Activated T-helper 17 cell treated with anti-CD3 and anti-CD28 coated beads, Interleukin-2, amount 50 U/mL, for 72 hours (primary cell): ENCODE data around the gene VPS9D1. TPM values are rescaled to one million over a fixed set of nuclear protein-coding genes. Genes with fewer than 3 reads are reported as not detected.
"Not testable (repeated sequence)": the region's sequence is repeated elsewhere in the genome, so short reads cannot be mapped to it uniquely, and the experiment has no call there.

Experiments
- ATAC-seq: fragments of 150-1000 bp; cut with Tn5 transposase; replicated peaks from 2 replicates; pipeline ENCODE4 v1.10.0; 2021; ENCODE audit warnings: mild to moderate bottlenecking, moderate library complexity
- H3K27ac Mint-ChIP-seq: one replicate; pipeline ENCODE4 v1.8.0; 2022; ENCODE audit warnings: mixed read lengths
- H3K27me3 Mint-ChIP-seq: one replicate; pipeline ENCODE4 v1.8.0; 2022; ENCODE audit warnings: mixed read lengths
- H3K36me3 Mint-ChIP-seq: one replicate; pipeline ENCODE4 v1.8.0; 2022; ENCODE audit warnings: low read depth, mild to moderate bottlenecking, mixed read lengths
- H3K4me1 Mint-ChIP-seq: one replicate; pipeline ENCODE4 v1.8.0; 2022; ENCODE audit warnings: mixed read lengths
- H3K4me3 Mint-ChIP-seq: one replicate; pipeline ENCODE4 v1.8.0; 2022; ENCODE audit warnings: mild to moderate bottlenecking, mixed read lengths
- H3K9me3 Mint-ChIP-seq: one replicate; pipeline ENCODE4 v1.8.0; 2022; ENCODE audit warnings: mixed read lengths
- total RNA-seq, 2 donors: library from RNA; stranded (reverse); gene quantifications; one replicate each; pipeline ENCODE4 v1.2.3, GENCODE V29; 2022

VPS9D1 gene
- total RNA-seq, 2 donors from 2014 or later, result 1.7 to 4.1 TPM

DNA sequence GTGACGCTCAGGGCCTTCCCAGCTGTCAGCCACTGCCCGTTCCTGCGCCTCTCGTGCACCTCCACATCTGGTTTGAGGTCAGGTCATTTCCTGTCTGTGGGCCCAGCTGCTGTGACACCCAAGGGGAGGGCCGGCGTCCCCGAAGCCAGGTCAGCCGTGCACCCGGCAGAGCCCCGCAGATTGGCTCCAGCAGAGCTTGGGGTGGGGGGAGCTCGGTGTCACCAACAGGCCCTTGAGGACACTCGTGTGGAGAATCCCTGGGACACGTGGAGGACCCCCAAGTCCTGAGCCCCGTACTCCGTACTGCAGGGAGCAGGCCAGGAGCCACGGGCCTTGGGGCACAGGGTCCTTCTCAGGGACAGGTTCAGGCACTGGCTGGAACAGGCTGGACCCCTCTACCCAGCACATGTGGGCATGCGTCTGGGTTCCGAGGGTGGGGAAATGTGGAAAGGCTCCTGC lies 24.0 kb downstream of the VPS9D1 start:
- Mint-ChIP-seq H3K36me3 (peaks cover 26% of the 10 kb centered on the region), H3K4me3 (no peak overlapping the region), H3K27ac (no peak overlapping the region), H3K27me3 (no peaks in the 10 kb centered on the region), H3K9me3 (no peaks in the 10 kb centered on the region), H3K4me1 (no peaks in the 10 kb centered on the region)
- ATAC-seq, result no peak

DNA sequence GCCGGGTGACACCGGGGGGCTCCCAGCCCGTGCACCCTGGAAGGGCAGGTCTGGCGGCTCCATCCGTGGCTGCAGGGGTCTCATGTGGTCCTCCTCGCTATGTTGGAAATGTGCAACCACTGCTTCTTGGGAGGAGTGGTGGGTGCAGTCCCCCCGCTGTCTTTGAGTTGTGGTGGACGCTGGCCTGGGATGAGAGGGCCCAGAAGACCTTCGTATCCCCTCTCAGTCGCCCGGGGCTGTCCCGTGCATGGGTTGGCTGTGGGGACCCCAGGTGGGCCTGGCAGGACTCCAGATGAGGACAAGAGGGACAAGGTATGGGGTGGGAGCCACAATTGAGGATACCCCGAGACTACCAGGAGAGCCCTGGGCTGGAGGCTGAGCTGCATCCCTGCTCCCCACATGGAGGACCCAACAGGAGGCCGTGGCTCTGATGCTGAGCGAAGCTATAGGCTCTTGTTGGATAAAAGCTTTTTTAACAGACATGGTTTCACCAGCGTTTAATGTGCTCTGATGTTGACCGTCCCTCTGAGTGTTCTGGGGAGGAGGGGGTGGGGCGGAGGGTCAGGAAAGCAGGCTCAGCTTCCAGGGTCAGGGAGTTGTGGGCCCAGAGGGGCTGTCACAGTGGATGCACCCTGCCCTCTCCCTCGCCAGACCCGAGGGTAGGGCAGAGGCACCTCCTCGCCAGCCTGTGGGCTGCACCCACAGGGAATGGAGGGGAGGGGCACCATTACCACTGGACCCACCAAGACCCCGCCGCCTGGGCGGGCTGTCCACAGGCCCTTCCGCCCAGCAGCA lies 24.6 kb downstream of the VPS9D1 start:
- Mint-ChIP-seq H3K4me3 (no peak overlapping the region), H3K9me3 (no peaks in the 10 kb centered on the region), H3K27me3 (no peaks in the 10 kb centered on the region), H3K36me3 (peaks cover 30% of the 10 kb centered on the region), H3K27ac (no peak overlapping the region), H3K4me1 (no peaks in the 10 kb centered on the region)
- no peak for ATAC-seq

DNA sequence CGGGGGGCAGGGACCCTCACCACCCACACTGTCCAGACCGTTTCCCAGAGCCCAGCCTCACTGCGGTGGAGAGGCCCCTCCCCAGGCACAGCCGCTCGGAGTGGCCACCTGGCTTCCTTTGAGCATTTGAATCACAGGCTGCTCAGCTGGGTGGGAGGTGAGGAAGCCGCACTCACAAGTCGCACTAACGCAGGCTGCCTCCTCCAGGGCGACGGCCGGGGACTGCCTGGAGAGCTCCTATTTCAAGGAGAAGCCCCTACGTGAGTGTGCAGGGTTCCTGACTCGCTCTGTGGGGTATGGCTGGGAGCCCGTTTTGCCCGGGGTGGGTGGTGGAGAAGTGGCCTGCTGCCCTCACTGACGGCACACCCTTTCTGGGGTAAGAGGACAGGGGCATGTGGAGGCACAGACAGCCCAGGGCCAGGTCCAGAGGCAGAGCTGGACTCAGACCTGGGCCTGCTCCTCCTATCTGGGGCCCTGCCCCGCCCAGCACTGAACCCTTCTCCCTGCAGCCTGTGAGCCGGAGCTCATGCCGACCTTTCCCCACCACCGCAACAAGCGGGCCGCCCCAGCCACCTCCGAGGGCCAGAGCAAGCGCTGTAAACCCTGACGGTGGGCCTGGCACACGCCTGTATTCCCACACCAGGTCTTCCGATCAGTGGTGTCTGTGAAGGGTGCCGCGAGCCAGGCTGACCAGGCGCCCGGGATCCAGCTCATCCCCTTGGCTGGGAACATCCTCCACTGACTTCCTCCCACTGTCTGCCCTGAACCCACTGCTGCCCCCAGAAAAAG lies 25.4 kb downstream of the VPS9D1 start:
- no peak for ATAC-seq
- Mint-ChIP-seq H3K27me3 (no peaks in the 10 kb centered on the region), H3K36me3 (peaks cover 35% of the 10 kb centered on the region), H3K27ac (no peak overlapping the region), H3K4me3 (no peak overlapping the region), H3K4me1 (peaks cover 2% of the 10 kb centered on the region), H3K9me3 (no peaks in the 10 kb centered on the region)

DNA sequence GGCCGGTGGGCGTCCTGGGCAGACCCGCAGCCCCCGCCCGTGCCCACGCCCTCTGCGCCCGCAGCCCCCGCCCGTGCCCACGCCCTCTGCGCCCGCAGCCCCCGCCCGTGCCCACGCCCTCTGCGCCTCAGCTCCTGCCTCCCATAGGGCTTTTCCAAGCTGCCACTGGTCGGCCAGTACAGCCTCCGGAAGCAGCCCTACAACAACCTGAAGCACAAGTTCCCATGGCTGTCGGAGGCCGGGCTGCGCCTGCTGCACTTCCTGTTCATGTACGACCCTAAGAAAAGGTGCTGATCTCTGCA lies 26.0 kb downstream of the VPS9D1 start:
- not testable (repeated sequence) for H3K4me1 Mint-ChIP-seq, H3K4me3 Mint-ChIP-seq, H3K27me3 Mint-ChIP-seq, H3K27ac Mint-ChIP-seq, ATAC-seq, H3K9me3 Mint-ChIP-seq
- H3K36me3 Mint-ChIP-seq, result peaks cover 35% of the 10 kb centered on the region

DNA sequence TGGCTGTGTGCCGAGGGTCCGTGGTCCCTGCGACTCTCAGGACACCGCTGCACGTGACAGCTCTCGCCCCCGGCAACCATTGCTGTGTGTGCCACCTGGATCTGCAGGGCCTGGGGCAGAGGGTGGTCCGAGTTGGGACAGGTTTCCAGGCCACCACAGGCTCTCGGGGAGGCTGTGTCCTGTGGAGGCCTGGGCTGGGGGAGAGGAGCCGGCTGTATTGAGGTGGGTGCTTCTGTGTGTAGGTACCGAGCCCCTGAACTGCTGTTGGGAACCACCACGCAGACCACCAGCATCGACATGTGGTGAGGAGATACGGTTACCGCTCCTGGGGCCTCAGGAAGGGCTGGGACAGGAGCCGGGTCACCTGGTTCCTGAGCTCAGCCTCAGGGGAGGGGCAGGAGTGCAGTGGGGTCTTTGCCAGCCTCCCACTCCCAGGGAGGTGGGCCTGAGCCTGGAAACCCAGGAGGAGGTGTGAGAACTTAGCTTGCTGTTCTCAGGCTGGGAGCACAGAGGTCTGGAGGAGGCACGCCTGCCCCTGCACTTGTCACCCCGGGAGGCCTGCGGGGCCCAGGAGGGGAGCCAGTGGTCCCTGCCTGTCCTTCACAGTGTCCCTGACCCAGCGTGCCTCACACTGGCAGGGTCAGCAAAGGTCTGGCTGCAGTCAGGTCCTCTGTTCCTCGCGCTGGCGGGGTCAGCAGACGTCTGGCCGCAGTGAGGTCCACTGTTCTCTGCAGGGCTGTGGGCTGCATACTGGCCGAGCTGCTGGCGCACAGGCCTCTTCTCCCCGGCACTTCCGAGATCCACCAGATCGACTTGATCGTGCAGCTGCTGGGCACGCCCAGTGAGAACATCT lies 26.5 kb downstream of the VPS9D1 start:
- Mint-ChIP-seq H3K9me3 (no peaks in the 10 kb centered on the region), H3K36me3 (peaks cover 33% of the 10 kb centered on the region), H3K4me3 (no peak overlapping the region), H3K27me3 (no peaks in the 10 kb centered on the region), H3K27ac (no peak overlapping the region), H3K4me1 (peaks cover 5% of the 10 kb centered on the region)
- no peak for ATAC-seq

DNA sequence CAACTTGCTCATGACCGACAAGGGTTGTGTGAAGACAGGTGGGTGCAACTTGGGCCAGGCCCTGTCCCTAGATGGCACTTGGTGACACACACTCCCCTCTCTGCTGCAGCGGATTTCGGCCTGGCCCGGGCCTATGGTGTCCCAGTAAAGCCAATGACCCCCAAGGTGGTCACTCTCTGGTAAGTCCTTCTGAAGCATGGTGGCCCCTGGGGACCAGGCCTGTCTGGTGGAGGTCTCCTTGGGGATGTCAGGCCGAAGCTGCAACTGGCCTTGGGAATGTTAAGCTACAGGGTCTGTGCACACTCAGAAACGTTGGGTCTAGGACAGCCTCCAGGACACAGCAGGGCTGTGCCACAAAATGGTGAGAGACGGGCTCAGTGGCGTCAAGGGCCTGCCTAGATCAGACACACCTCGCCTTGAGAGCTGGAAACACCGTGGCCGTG lies 27.4 kb downstream of the VPS9D1 start:
- no peaks in the 10 kb centered on the region for H3K27me3 Mint-ChIP-seq
- no peak overlapping the region for H3K27ac Mint-ChIP-seq
- ATAC-seq, result no peak
- H3K9me3 Mint-ChIP-seq, result no peaks in the 10 kb centered on the region
- no peak overlapping the region for H3K4me3 Mint-ChIP-seq
- H3K4me1 Mint-ChIP-seq, result peaks cover 5% of the 10 kb centered on the region
- peaks cover 28% of the 10 kb centered on the region for H3K36me3 Mint-ChIP-seq

DNA sequence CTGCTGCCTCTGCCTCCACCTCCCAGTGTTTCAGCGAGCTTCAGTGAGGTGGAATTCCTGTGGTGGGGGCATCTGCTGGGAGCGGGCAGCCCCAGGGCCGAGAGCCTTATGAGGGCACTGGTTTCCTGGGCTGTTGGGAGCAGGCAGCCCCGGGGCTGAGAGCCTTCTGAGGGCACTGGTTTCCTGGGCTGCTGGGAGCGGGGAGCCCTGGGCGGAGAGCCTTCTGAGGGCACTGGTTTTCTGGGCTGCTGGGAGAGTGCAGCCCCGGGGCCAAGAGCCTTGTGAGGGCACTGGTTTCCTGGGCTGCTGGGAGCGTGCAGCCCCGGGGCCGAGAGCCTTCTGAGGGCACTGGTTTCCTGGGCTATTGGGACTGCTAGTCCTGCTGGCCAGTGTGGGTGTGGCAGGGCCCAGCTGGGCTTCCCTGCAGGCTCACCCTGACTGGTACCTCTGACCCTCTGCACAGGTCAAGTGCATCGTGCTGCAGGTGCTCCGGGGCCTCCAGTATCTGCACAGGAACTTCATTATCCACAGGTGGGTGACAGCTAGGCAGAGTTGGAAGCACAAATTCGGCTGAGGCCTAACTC lies 28.6 kb downstream of the VPS9D1 start:
- ATAC-seq, result no peak
- no peaks in the 10 kb centered on the region for H3K27me3 Mint-ChIP-seq
- no peak overlapping the region for H3K4me3 Mint-ChIP-seq
- H3K27ac Mint-ChIP-seq, result no peak overlapping the region
- peaks cover 32% of the 10 kb centered on the region for H3K36me3 Mint-ChIP-seq
- H3K9me3 Mint-ChIP-seq, result no peaks in the 10 kb centered on the region
- H3K4me1 Mint-ChIP-seq, result peaks cover 11% of the 10 kb centered on the region

DNA sequence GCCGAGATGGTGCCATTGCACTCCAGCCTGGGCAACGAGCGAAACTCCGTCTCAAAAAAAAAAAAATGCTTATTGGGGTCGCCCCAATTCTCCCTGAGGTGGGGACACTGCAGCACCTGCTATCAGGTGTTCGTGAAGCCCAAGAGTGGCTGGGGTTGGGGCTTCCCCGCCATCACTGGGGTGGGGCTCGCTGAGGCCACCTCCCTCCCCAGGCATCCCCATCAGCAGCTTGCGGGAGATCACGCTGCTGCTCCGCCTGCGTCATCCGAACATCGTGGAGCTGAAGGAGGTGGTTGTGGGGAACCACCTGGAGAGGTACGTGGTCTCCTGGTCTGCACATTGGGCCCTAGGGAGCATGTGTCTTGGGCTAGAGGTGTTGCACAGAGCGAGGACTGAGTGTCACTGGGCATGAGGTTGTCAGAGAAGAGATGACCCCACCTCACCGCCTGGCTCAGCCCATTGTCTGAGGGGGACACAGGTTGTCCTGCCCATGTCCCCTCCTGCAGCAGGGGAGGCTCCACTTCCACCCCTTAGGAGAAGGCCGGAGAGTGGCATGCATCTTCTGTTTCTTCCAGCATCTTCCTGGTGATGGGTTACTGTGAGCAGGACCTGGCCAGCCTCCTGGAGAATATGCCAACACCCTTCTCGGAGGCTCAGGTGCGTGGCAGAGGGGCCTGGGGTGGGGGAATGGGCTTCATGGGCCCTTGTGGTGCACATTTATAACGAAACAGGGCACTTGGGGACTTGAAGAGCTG lies 29.3 kb downstream of the VPS9D1 start:
- peaks cover 32% of the 10 kb centered on the region for H3K36me3 Mint-ChIP-seq
- H3K4me1 Mint-ChIP-seq, result peaks cover 11% of the 10 kb centered on the region
- no peak overlapping the region for H3K27ac Mint-ChIP-seq
- no peaks in the 10 kb centered on the region for H3K27me3 Mint-ChIP-seq
- ATAC-seq, result no peak
- H3K9me3 Mint-ChIP-seq, result no peaks in the 10 kb centered on the region
- H3K4me3 Mint-ChIP-seq, result no peak overlapping the region

DNA sequence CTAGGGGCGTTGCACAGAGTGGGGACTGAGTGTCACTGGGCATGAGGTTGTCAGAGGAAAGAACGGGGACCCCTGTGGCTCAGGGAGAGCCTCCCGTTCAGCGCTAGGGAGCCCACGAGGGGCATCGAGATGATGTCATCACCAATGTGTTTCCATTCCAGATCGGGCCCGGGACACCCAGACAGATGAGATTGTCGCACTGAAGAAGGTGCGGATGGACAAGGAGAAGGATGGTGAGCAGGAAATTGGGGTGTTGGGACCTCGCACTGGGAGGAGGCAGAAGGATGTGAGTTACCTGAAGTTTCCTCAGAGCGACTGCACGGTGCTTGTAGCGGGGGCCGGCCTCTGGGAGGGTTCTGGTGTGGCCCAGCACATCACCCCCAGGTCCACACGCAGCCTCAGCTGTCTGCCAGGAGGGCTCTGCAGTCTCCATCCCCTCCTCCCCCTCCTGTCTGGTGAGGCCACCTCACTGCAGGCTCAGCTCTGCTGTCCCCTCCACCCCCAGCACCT lies 30.3 kb downstream of the VPS9D1 start:
- Mint-ChIP-seq H3K36me3 (peaks cover 32% of the 10 kb centered on the region), H3K27me3 (no peaks in the 10 kb centered on the region)
- no peak for ATAC-seq

DNA sequence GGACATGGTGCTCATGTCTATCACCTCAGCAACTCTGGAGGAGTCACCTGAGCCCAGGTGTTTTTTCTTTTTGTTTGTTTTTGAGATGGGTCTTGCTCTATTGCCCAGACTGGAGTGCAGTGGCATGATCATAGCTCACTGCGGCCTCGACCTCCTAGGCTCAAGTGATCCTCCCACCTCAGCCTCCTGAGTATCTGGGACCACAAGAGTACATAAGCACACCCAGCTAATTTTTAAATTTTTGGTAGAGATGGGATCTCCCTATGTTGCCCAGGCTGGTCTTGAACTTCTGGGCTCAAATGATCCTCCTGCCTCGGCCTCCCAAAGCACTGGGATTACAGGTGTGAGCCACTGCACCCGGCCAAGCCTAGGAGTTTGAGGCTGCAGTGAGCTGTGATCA lies 31.1 kb downstream of the VPS9D1 start:
- not testable (repeated sequence) for H3K27me3 Mint-ChIP-seq, ATAC-seq, H3K4me3 Mint-ChIP-seq, H3K9me3 Mint-ChIP-seq, H3K27ac Mint-ChIP-seq
- H3K36me3 Mint-ChIP-seq, result peaks cover 32% of the 10 kb centered on the region
- H3K4me1 Mint-ChIP-seq, result peaks cover 11% of the 10 kb centered on the region

More for the DNA sequence above, 30.3 kb downstream of the VPS9D1 start:
- no peak overlapping the region for H3K27ac Mint-ChIP-seq
- peaks cover 11% of the 10 kb centered on the region for H3K4me1 Mint-ChIP-seq
- H3K9me3 Mint-ChIP-seq, result no peaks in the 10 kb centered on the region
- no peak overlapping the region for H3K4me3 Mint-ChIP-seq

DNA sequence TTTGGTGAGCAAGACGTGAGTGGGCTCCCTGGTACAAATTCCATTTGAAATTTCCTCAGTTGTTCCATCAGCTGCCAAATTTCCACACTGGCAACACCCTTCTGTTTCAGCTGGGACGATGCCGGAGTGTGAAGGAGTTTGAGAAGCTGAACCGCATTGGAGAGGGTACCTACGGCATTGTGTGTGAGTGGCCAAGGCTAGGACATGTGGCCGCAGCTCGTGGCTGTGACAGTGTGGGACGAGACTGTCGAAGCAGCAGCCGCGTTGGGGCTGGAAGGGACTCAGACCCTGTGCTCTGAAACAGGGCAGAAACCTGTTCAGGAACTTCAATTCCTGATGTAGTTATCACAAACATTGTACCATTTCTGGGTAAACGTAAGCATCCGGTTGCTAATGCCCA lies 31.6 kb downstream of the VPS9D1 start:
- Mint-ChIP-seq H3K27me3 (no peaks in the 10 kb centered on the region), H3K36me3 (peaks cover 32% of the 10 kb centered on the region), H3K4me3 (no peak overlapping the region), H3K27ac (no peak overlapping the region), H3K4me1 (peaks cover 11% of the 10 kb centered on the region), H3K9me3 (no peaks in the 10 kb centered on the region)
- ATAC-seq, result no peak

DNA sequence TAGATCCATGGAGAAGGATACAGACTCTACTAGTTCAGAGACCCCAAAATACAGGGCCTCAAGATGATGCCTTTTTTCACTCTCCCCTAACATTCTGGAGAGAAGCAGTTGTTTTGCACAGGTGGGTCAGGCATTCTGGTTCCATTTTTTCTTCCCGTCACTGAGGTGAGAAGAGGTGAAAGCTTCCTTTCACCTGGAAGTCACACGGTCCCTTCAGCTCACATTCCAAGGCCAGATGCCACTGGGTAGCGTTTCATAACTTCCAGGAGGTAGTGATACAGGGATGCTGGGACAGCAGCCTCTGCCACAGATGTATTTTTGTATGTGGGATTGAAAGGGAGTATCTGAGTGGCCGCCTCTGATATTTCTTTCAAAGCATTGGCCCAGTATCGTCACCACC lies 32.3 kb downstream of the VPS9D1 start:
- no peak overlapping the region for H3K27ac Mint-ChIP-seq
- ATAC-seq, result no peak
- H3K9me3 Mint-ChIP-seq, result no peaks in the 10 kb centered on the region
- H3K4me1 Mint-ChIP-seq, result peaks cover 11% of the 10 kb centered on the region
- peak overlapping the region; percentile 90 for H3K4me3 Mint-ChIP-seq
- no peaks in the 10 kb centered on the region for H3K27me3 Mint-ChIP-seq
- H3K36me3 Mint-ChIP-seq, result peaks cover 25% of the 10 kb centered on the region

DNA sequence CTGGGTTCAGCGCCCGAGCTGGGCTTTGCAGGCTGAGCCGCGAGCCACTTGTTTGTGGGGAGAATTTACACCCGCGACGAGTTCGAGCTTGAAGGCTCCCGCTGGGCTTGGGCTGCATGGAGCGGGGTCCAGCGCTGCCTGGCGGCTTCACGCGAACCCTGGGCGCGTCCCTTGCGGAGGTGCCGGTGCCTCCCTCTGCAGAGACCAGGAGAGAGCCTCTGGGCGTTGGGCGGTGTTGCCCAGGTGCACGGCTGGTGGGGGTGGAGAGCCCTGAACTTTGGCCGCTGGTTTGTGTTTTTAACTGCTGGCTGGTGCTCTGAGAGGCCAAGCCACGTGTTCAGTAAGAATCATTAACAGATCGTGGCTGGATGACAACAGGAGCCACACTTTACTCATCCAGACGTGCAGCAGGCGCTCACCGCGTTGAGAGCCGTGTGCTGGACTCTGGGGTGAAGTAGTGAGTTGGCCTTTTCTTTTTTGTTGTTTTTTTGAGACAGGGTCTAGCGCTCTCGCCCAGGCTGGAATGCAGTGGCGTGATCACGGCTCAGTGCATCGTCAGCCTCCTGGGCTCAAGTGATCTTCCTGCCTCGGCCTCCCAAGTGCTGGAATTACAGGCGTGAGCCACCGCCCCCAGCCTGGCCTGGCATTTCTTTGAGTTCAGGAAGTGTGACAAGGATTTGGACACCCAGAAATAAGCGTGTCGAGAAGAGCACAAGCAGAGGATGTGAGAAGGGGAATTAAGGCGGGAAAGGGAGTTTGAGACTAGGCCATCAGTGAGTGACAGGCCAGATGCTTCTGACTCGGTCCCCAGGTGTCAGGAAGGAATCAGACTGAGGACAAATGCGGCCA lies 33.4 kb downstream of the VPS9D1 start:
- Mint-ChIP-seq H3K36me3 (peaks cover 21% of the 10 kb centered on the region), H3K9me3 (no peaks in the 10 kb centered on the region), H3K27me3 (no peaks in the 10 kb centered on the region), H3K4me1 (peaks cover 11% of the 10 kb centered on the region), H3K27ac (peak overlapping the region; percentile 88), H3K4me3 (peak overlapping the region; percentile 90)
- peak; percentile 36 for ATAC-seq
